Epithelial cell of prostate (primary cell): ENCODE results near the gene ACVRL1.

ENCODE experiments used
- DNase-seq: peaks from one replicate; pipeline ENCODE4 v3.0.0-alpha.2; 2011; ENCODE audit warnings: low read depth, low spot score
- H3K27ac ChIP-seq: fragments of 450-650 bp; 2 replicates; pipeline ENCODE4 v1.5.1; 2017; ENCODE audit warnings: mild to moderate bottlenecking

Gene ACVRL1

GRCh38 chr12:51895378-51896135 lies 11.7 kb upstream of the ACVRL1 start:
- H3K27ac ChIP-seq = no peak overlapping the region
- no peak for DNase-seq

DNA sequence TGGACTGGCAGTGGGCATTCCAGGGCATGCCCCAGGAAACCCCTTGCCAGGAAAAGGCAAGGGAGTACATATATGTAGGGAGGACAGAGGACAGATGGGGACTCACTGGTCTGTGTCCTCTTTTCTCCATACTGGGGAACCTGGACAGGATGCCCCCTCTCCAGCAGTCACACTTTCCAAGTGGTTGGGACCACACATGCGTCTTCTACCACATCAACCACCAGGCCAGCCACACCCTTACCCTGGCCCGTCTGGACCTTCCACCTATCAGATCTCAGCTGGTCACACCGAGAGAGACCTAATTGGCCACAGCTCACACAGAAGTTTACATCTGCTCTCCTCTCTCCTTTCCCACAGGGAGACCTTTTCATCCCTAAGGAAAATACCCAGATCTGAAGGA lies 11.1 kb upstream of the ACVRL1 start:
- no peak overlapping the region for H3K27ac ChIP-seq
- DNase-seq = no peak

GRCh38 chr12:51897181-51897580 lies 10.1 kb upstream of the ACVRL1 start:
- no peak for DNase-seq
- H3K27ac ChIP-seq = no peak overlapping the region

- DNase-seq = no peak
- H3K27ac ChIP-seq = no peak overlapping the region
These were observed 8.8 kb upstream of the ACVRL1 start for GRCh38 chr12:51898506-51898905.

- DNase-seq = no peak
- no peak overlapping the region for H3K27ac ChIP-seq
These were observed 8.4 kb upstream of the ACVRL1 start for GRCh38 chr12:51898937-51899336.

GRCh38 chr12:51900323-51900889 lies 6.9 kb upstream of the ACVRL1 start:
- H3K27ac ChIP-seq = no peak overlapping the region
- no peak for DNase-seq

DNA sequence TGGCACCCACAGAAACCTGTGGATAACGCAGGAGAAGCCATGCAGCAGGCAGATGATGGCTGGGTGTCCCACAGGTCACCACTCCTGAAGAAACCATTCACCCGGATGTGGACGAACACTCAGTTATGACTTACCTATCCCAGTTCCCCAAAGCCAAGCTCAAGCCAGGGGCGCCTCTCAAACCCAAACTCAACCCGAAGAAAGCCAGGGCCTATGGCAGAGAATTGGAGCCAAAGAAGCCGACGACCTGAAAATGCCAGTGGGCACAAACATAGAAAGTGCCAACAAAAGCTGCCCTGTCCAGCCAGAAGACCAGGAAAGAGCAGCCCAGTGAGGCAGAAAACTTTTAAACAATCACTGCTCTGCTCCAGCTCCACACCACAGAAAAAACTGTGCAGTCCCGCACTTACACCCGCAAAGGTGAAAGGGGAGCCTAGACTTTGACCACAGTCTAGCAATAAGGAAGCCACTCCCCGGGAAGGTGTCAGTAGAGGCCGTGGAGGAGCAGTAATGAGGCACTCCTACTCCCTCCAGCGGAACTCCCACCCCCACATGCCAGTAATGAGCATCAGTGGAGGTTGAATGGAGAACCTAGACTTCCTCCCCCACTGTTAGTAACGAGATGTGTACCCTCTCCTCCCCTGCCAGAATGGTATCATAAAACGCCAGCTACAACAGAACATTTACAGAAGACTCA lies 6.0 kb upstream of the ACVRL1 start:
- no peak for DNase-seq
- no peak overlapping the region for H3K27ac ChIP-seq

DNA sequence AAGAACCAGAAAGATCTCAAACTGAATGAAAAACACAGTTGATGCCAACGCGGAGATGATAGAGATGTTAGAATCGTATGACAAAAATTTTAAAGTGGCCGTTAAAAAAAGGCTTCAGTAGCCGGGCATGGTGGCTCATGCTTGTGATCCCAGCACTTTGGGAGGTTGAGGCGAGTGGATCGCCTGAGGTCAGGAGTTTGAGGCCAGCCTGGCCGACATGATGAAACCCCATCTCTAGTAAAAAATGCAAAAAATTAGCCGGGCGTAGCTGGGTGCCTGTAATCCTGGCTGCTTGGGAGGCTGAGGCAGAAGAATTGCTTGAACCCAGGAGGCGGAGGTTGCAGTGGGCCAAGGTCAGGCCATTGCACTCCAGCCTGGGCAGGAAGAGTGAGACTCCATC lies 5.4 kb upstream of the ACVRL1 start:
- no peak for DNase-seq
- H3K27ac ChIP-seq = no peak overlapping the region

DNA sequence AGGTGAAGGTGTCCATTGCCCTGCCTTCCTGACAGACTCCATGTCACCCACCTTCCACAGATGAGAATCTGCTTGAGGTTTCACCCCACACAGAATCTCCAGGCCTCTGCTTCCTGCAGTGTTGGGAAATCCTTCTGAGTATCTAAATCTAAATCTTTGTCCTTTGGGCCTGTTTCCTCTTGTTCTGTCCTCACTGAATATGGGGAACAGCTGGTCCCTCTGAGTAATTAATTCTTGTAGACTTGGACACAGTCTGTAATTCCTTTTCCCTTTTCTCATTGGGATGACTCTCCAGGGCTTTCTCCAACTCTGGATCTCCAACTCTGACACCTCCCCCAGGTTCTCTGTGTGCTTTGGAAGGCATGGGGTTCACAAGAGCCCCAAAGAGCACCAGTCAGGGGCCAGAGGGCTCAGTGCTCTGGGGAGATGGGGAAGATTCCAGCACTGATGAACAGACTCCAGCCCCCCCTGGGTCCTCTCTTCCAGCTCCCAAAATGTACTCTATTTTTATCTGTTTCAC lies 2.3 kb upstream of the ACVRL1 start:
- DNase-seq = no peak
- H3K27ac ChIP-seq = no peak overlapping the region

- DNase-seq = no peak
- no peak overlapping the region for H3K27ac ChIP-seq
These were observed 1.6 kb upstream of the ACVRL1 start for GRCh38 chr12:51905471-51906429.

- no peak overlapping the region for H3K27ac ChIP-seq
- no peak for DNase-seq
These were observed 748 bp upstream of the ACVRL1 start for GRCh38 chr12:51906430-51907082.

DNA sequence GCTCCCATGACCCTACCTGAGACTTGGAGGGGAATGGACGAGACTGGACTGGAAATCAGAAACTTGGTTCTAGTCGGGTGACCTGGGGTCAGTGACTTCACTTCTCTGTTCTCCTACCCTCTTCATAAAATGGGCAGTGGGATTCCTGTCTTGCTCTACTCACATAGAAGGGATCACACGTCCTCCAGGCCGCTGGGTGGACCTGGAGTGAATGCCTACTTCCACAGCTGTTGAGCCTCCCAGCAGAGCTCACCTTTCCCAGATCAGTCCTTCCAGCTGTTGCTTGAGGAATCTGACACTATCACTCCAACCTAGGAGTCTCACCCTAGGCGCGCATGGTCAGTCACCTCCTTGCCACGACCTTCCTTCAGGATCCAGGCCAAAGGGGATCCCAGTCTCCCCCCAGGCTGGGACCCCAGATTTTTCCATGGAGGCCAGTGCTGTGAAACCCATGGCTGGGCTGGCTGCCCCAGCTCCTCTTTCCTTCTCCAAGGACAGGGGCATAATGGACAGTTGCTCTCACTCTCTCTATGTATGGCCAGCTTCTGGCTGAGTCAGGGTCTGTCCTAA lies 637 bp downstream of the ACVRL1 start:
- H3K27ac ChIP-seq = no peak overlapping the region

DNA sequence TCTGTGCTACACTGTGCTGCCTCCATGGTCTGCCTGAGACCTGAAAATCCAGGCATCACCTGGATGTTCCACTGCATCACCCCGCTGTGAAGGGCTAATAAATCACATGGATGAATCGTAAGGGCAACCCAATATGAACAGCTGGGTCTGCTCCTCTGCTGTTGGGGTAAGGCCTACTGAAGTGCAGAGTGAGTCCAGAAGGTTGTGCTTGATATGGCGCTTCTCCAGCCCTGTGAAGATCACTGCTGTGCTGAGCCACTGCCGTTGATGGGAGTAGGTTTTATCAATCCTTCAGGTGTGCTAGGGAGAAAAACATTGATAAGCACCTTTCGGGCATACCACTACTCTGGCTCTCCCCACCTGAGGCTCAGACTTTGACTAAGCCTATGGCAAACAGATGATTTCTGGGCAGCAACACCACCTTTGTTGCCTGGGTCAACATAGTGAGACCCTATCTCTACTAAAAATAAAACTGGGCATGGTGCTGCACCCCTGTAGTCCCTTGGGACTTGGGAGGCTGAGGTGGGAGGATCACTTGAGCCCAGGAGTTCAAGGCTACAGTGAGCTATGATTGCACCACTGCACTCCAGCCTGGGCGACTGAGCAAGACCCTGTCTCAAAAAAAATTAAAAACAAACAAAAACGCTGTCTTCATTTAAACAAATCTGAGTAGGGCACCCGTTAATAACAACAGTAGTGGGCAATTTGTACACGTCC lies 1.7 kb downstream of the ACVRL1 start:
- H3K27ac ChIP-seq = no peak overlapping the region
- no peak for DNase-seq

More for the DNA sequence above, 637 bp downstream of the ACVRL1 start:
- DNase-seq = no peak

- no peak overlapping the region for H3K27ac ChIP-seq
- DNase-seq = no peak
These were observed 2.9 kb downstream of the ACVRL1 start for GRCh38 chr12:51910168-51910567.

DNA sequence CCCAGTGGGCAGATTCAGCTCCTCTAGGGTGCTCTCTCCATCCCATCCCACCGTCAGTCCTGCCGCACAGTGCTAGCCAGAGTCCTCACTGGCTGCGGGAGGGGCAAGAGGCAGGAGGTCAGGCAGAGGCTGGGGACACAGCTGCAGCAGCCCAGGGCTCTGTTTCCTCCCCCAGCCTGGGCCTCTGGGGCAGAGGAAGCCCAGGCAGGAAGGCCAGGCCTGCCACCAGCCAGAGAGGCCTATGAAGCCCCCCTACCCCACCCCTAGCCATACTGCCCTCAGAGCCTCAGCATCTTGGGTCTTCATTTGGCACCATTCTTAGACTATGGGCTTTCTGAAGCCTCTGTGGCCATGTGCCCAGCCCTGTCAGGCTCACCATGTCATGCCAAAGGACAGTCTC lies 3.4 kb downstream of the ACVRL1 start:
- H3K27ac ChIP-seq = no peak overlapping the region
- no peak for DNase-seq

GRCh38 chr12:51911307-51911706 lies 4.0 kb downstream of the ACVRL1 start:
- H3K27ac ChIP-seq = no peak overlapping the region
- no peak for DNase-seq

- no peak overlapping the region for H3K27ac ChIP-seq
- no peak for DNase-seq
These were observed 4.7 kb downstream of the ACVRL1 start for GRCh38 chr12:51911788-51912711.
